ENCODE data around the gene SLC9A7. TPM values are rescaled to one million over a fixed set of nuclear protein-coding genes. Genes with fewer than 3 reads are reported as not detected.

The SLC9A7 gene
- total RNA-seq (2014; rRNA removed; shearing (Covaris generic)) (11.0 and 15.4 TPM in 2 replicates), polyA plus RNA-seq (2016; fragmentation: Nextera tagmentation; extraction: Ambion mirVana) (2.5 TPM in 2 replicates)
- long read RNA-seq, full-length matches to known transcripts = 4 of 5 reads
- long read RNA-seq, partial matches to known transcripts = 0 of 5 reads
- long read RNA-seq, other reads (novel, unspliced or antisense) = 1 of 5 reads

GRCh38 chrX:46758956-46759644, at the start of gene SLC9A7:
Gene SLC9A7, minus strand, starts transcription at chrX:46759118. Its CDS starts 89 bp downstream, at chrX:46759029.
- H3K27ac ChIP-seq (ENCODE audit: low read depth) = no peak within 1 kb of the TSS
- H3K9me2 ChIP-seq (ENCODE audit: insufficient read depth) = no peaks in the 10 kb centered on the region

GRCh38 chrX:46805270-46805669, 46.4 kb upstream of the SLC9A7 start:
- no peaks in the 10 kb centered on the region for H3K4me1 ChIP-seq (ENCODE audit: insufficient read depth)
- DNase-seq (ENCODE audit: low spot score) (no peak), ATAC-seq (no peak)
- H4K20me1 ChIP-seq (replicated peaks; ENCODE audit: insufficient read depth) = no peaks in the 10 kb centered on the region
- no peaks in the 10 kb centered on the region for H3K9me2 ChIP-seq (ENCODE audit: insufficient read depth)
- H3F3A ChIP-seq (replicated peaks; ENCODE audit: low read depth) = no peaks in the 10 kb centered on the region
- no peak overlapping the region for H3K27ac ChIP-seq (ENCODE audit: low read depth)
- 0 out of 3 replicates have a peak, but pooled peaks cover 2% of the 10 kb centered on the region for H3K36me3 Mint-ChIP-seq (ENCODE audit: low read depth)
- peaks cover 4% of the 10 kb centered on the region; the same call in 2 of the 3 replicates for H3K9me3 Mint-ChIP-seq
- no peak overlapping the region for H3K4me2 ChIP-seq
- no peaks in the 10 kb centered on the region for H3K79me2 ChIP-seq (replicated peaks; ENCODE audit: insufficient read depth)
- no peak overlapping the region for H3K4me3 Mint-ChIP-seq
- no peaks in the 10 kb centered on the region for H3K36me3 ChIP-seq (ENCODE audit: insufficient read depth)
- H2AFZ ChIP-seq = no peak overlapping the region
- peaks cover 3% of the 10 kb centered on the region for H3K27me3 Mint-ChIP-seq (ENCODE audit: insufficient read depth, low read depth, poor library complexity)
- no peaks in the 10 kb centered on the region for H3K4me1 Mint-ChIP-seq
- H3K4me3 ChIP-seq = no peak overlapping the region
- H3K27me3 ChIP-seq (ENCODE audit: insufficient read depth) = no peaks in the 10 kb centered on the region
- H3K27ac Mint-ChIP-seq = no peak overlapping the region
- TF ChIP-seq NANOG (IDR thresholded peaks at IDR 0.05; ENCODE audit: borderline replicate concordance) (no peak), ZNF462 (CRISPR knock-in tag; IDR thresholded peaks at IDR 0.05) (no peak), EZH2phosphoT487 (IDR thresholded peaks at IDR 0.05; ENCODE audit: unreplicated experiment) (no peak)

More at GRCh38 chrX:46758956-46759644, at the start of gene SLC9A7:
- Histone ChIP-seq H3K4me2 (peak within 1 kb of the TSS; percentile 85), H3K4me3 (peak within 1 kb of the TSS; percentile 68), H3F3A (replicated peaks; ENCODE audit: low read depth) (no peaks in the 10 kb centered on the region), H3K79me2 (replicated peaks; ENCODE audit: insufficient read depth) (peaks cover 33% of the 10 kb centered on the region), H3K27me3 (ENCODE audit: insufficient read depth) (no peaks in the 10 kb centered on the region), H3K4me1 (ENCODE audit: insufficient read depth) (peaks cover 13% of the 10 kb centered on the region), H3K36me3 (ENCODE audit: insufficient read depth) (no peaks in the 10 kb centered on the region), H2AFZ (peak within 1 kb of the TSS; percentile 88; the same call in 1 of the 2 replicates), H4K20me1 (replicated peaks; ENCODE audit: insufficient read depth) (no peaks in the 10 kb centered on the region)
- peaks cover 39% of the 10 kb centered on the region for H3K4me1 Mint-ChIP-seq
- H3K27ac Mint-ChIP-seq = peak within 1 kb of the TSS; percentile 82; the same call in 1 of the 2 replicates
- TF ChIP-seq ZNF114 (CRISPR knock-in tag; IDR thresholded peaks at IDR 0.05) (no peak), POLR2AphosphoS5 (IDR thresholded peaks at IDR 0.05; ENCODE audit: low read depth) (no peak), EZH2 (IDR thresholded peaks at IDR 0.05; ENCODE audit: low read depth, unreplicated experiment) (no peak), CTCF (conservative IDR thresholded peaks at IDR 0.05; ENCODE audit: low read depth in 2 of 2) (peak; percentile 53 to 79), ZNF331 (CRISPR knock-in tag; IDR thresholded peaks at IDR 0.05; ENCODE audit: low read depth) (no peak), ETS1 (IDR thresholded peaks at IDR 0.05) (no peak)
- H3K27me3 Mint-ChIP-seq (ENCODE audit: insufficient read depth, low read depth, poor library complexity) = peaks cover 4% of the 10 kb centered on the region
- peak; percentile 83 for ATAC-seq
- peak; percentile 73 for DNase-seq (ENCODE audit: low spot score)
- peak within 1 kb of the TSS; percentile 89 for H3K4me3 Mint-ChIP-seq
- no peaks in the 10 kb centered on the region; the same call in 2 of the 3 replicates for H3K36me3 Mint-ChIP-seq (ENCODE audit: low read depth)
- peaks cover 6% of the 10 kb centered on the region for H3K9me3 Mint-ChIP-seq

All from GM23338 (cell line).